ENCODE measurements around the gene ZNF213.
"Not testable (repeated sequence)": the region's sequence is repeated elsewhere in the genome, so short reads cannot be mapped to it uniquely, and the experiment has no call there.

Gene ZNF213

DNA sequence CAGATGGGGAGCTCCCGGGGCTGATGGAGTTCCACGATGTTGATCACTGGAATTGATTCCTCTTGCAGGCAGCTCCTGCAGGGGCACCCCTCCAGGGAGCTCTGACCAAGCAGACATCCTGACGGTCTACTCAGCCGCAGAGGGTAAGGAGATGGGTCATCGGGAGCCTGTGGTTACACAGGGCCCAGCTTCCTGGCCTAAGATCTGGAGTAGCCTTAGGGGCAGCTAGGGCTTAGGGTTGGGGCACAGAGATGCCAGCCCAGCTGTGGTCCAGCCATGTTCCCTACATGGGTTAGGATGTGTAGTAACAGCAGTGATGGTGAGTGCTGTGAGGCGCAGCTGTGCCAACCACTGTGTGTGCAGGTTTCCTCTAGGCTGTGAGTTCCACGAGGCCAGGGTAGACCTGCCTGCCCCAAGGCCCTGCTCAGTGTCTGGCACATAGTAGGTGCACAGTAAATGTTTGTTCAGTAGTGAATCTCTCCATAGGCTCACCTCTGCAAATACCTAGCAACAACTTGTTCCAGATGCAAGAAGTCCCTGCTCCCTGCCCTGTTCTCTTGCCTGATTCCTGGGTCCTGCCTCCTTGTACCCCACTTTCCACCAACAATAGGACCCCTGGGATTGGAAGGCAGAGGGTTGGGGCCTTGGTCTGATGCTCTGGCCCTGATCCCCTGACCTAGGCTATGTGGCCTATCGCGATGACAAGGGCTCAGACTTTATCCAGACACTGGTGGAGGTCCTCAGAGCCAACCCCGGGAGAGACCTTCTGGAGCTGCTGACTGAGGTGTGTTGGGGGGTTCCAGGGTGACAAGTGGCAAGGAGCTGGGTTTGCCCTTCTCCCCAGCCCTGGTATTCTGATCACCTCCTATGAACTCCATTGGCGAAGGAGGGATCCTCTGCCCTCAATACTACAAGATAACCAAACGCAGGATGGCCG lies 13.7 kb downstream of the ZNF213 start:
- DNase-seq (ENCODE audit: low read depth in 2 of 2) = no peak

DNA sequence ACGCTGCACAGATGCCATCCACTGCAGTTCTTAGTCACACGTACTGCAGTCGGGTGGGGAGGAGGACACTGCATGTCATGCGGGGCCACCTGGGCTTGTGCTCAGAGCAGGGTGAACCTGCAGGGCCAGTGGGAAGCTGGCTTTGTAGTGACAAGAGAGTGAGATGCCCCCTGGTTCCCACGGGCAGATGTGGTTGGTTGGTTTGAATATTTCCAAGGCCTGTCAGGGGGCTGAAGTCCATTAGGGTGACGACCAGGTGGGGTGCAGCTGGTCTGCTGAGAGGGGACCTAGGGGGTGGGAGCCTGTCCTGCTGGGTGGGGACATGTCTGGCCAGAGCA lies 14.3 kb downstream of the ZNF213 start:
- DNase-seq (ENCODE audit: low read depth in 2 of 2) = no peak

DNA sequence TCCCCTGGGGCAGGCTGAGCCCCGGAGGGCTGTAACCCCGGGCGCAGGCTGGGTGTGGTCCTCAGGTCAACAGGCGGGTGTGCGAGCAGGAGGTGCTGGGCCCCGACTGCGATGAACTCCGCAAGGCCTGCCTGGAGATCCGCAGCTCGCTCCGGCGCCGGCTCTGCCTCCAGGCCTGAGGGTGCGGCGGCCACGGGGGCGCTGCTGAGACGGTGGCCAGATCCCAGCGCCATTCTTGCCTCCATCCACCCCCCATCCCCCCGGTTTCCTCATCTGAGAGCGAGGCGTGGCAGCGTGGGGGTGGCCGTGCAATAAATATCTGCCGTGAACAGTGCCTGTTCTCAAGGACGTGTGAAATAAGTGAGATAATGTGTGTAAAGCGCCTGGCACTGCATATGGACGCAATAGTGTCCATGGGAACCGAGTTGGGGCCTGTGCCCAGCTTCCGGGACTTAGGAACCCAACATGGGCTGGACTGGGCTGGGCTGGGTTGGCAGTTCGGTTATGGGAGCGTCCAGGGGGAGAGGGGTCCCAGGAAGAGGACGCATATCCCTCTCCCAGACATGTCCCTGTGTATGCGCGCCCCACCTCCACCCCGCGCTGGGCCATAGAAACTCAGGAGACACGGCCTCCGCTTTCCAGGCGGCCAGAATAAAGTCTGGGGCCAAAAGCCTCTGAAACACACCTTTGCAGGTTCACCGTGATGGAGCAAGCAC lies 15.0 kb downstream of the ZNF213 start:
- no peak for DNase-seq (ENCODE audit: low read depth in 2 of 2)

DNA sequence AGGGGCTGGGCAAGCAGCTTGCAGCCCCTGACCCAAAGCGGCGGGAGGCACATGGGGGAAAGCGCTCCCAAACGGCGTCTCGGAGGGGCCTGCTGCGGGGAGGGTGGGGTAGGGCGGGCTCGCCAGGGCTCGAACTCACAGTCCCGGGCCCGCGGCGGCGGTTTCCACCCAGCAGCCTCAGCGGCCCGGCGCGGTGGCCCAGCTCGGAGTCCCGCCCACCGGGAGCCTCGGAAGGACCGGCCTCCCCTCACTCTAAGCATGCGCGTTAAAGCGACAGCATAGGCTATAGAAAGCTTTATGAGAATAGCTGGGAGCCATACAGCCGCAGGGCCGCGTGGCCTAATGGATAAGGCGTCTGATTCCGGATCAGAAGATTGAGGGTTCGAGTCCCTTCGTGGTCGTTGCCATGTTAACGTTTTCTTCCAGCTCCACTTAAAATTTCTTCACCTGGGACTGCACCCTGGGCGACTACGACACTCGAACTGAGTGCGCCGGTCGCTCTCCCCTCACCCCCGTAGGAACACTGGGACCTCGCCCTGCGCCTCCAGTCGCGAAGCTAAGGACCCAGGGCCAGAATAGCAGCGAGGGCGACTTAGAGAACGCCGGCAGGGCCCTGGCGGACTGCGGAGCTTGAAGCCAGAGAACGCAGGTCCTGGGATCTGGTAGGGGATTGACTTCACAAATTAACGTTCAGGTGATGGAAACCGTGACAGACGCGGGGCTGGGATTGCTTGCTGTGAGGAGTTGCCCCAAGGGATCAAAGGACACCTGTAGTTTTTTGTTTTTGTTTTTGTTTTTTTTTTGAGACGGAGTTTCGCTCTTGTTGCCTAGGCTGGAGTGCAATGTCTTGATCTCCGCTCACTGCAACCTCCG lies 15.8 kb downstream of the ZNF213 start:
- peak; percentile 99 to 100 for DNase-seq (ENCODE audit: low read depth in 2 of 2)

DNA sequence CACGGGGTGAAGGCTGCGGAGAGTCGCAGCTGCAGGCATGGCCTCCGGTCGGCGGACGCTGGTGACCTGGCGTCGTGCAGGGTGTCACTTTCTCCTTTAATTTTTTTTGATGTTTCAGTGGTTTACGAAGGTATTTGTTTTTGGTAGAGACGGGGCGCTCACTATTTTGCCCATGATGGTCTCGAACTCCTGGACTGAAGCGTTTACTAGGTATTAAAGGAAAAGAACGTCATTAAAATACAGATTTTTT lies 17.1 kb downstream of the ZNF213 start:
- DNase-seq (ENCODE audit: low read depth in 2 of 2) = no peak

DNA sequence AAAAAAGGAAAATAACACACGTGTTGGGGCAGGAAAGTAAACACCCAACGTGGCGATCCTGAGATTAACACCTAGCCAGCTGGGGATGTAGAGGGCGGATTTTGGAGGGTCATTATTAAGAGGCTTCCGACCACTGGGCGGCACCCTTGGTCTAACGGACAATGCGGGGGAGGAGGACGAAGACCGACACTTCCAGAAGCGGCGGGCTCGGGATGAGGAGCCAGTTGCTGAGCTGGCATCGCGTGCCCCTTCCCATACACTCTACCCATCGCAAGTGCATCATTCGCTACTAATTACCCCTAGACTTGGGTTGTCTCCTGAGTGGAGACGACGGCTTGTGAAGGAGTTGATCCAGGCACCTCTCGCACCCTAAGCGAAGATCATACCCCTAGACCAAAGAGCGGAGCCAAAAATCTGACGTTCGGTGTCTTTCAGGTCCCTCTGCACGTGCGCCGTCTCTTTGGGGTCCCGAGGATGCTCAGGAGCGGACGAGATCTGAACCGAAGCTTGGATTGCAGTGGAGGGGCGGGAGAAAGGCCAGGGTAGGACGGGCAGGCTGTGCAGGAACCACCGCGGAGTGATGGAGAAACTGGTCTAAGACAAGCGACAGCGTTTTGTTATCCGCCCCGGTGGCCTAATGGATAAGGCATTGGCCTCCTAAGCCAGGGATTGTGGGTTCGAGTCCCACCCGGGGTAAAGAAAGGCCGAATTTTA lies 17.6 kb downstream of the ZNF213 start:
- DNase-seq (ENCODE audit: low read depth in 2 of 2) = peak; percentile 89 to 94

DNA sequence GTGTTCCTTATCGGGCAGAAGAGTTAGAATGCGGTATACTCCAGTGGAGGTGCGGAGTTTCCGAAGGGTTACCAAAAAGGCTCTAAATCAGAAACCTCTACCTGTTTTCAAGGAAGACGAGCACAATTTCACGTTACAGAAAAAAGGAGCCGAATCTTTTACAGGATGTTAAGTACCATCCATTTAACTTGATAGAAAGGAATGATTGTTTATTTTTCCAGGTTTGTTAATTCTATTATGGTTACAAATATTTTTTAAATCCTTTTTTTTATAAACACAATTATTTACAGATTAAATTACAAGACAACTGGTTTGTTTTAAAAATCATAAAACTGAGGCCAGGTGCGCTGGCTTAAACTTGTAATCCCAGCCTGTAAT lies 18.2 kb downstream of the ZNF213 start:
- DNase-seq (ENCODE audit: low read depth in 2 of 2) = no peak

DNA sequence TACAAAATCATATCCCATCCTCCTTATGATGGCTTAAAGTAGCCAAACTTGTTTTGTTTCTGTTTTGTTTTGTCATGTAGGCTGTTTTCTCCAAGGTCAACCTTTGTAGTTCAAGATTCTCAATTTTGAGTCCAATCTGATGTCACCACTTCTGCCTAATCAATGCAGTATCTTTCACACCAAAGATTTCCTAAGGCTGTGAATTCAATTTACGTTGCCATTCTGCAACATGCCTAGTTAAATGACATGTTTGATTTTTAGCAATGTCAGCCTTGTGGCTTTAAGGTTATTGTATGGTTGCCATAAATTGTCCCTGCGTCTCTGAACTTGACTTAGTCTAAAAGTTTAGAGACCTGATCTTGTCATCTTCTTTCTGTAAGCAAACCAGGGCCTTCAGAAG lies 20.4 kb downstream of the ZNF213 start:
- no peak for DNase-seq (ENCODE audit: low read depth in 2 of 2)

DNA sequence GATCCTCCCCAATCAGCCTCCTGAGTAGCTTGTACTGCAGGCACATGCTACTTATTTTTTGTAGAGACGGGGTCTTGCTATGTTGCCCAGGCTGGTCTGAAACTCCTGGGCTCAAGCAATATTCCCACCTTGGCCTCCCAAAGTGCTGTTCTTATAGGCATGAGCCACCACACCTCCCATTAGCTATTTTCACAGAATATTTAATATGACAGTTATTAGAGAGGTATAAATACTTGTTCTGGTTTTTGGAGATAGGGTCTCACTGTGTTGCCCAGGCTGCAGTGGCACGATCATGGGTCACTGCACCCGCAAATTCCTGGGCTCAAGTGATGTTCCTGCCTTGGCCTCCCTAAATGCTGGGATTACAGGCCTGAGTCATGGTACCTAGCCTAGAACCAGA lies 21.1 kb downstream of the ZNF213 start:
- DNase-seq (ENCODE audit: low read depth in 2 of 2) = no peak

DNA sequence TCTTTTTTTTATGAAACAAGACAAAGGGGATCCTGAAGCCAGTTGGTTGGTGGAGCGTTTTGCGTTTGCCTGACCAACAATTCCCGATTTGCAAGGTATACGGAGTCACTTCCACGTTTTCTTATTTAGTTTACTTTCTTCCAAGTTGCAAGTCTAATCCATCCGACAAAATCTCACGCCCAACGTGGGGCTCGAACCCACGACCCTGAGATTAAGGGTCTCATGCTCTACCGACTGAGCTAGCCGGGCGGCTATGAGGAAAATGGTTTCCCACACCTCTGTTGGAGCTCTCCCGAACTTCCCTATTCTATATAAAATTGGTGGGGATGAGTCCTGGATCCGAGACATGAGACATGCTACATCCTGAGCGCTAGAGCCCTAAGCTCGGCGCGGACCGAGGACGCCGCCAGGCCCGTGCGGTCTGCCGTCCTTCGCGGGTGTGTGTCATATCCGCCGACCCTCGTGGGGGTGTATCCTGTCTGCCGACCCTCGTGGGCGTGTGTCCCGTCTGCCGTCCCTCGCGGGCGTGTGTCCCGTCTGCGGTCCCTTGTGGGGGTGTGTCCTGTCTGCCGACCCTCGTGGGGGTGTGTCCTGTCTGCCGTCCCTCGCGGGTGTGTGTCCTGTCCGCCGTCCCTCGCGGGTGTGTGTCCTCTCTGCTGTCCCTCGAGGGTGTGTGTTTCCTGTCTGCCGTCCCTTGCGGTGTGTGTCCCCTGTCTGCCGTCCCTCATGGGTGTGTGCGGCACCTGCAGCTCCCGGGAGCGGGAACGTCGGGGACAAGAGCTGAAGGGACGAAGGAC lies 22.6 kb downstream of the ZNF213 start:
- DNase-seq (ENCODE audit: low read depth in 2 of 2) = peak in 1 of 2 experiments; percentile 69

DNA sequence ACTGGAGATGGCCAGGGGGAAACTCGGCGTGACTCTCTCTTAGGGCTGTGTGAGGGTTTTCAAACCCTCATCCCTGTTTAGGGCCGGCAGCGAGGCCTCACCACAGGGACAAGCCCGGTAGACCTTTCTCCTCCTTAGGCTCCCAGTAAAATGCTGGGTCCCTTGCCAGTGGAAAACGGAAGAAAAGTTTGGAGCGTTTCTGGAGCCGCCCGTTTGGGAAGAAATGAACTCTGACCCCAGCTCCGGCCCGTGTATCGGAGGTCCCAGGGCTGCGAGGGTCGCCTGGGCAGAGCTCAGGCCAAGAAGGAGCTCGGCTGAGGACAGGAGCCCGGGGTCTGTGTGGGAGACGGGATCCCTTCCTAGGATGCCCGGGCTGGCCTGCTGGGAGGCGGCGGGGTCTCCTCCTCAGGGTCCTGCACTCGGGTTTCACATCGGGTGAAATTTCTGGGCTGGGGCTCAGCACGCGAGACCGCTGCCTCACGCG lies 23.2 kb downstream of the ZNF213 start:
- no peak for DNase-seq (ENCODE audit: low read depth in 2 of 2)

DNA sequence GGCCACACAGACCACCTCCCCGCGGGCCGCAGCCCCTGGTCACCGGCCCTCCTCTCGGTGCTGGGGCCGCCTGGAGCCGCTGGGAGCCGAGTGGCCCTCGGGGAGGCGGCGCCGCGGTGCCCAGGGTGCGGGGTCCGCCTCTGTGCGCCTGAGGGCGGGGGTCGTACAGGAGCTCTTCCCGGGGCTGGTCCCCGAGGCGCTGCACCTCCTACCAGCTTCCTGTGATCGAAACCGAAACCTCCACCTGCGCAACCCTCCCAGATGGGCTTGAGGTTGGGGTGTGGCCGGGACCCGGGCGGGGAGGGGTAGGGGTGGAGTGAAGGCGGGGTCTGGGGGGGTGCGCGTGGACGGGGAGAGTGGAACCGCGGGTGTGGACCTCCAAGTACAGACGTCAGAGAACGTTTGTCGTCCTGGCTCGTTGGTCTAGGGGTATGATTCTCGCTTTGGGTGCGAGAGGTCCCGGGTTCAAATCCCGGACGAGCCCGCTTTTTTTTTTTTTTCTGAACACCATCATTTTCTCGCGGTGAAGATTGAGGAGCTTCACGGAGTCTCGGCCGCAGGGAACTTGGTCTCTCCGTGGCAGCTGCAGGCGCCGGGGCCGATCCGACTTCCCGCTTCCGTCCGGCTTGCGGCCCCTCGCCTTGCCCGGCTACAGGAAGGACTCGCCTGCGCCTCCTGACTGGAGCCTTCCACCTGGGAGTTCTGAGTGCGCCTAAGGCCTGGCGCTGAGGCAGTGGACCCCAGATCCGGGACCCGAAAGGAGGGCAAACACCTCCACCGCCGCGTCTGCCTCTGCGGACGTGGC lies 23.9 kb downstream of the ZNF213 start:
- peak; percentile 72 to 78 for DNase-seq (ENCODE audit: low read depth in 2 of 2)

DNA sequence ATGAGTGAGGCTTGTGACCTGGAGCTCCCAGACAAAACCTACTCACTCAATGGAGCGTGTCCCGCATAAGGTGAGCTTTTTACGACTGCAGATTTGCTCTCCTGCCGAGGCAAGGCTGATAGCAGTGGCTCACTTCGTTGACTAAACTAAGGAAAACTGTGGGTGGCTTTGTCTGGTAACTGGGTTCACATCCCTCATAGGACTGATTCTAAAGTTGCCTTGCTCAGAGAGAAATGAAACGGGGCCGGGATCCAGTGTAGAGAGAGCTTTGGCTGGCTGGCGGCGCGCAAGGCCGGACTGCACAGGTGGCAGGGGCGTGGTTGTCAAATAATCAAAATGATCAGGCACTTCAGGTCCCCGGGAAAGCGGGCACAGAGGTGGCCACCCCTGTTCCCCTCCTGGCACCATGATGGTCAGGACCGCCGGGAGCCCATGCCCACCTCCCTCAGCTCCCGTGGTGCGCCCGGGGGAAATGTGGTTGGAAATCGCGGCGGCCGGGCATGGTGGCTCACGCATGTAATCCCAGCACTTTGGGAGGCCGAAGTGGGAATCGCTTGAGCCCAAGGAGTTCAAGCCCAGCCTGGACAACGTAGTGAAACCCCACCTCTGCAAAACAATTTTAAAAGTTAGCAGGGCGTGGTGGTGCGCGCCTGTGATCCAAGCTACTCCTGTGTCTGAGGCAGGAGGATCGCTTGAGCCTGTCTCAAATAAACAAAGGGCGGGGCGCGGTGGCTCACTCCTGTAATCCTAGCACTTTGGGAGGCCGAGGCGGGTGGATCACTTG lies 26.6 kb downstream of the ZNF213 start:
- no peak for DNase-seq (ENCODE audit: low read depth in 2 of 2)

DNA sequence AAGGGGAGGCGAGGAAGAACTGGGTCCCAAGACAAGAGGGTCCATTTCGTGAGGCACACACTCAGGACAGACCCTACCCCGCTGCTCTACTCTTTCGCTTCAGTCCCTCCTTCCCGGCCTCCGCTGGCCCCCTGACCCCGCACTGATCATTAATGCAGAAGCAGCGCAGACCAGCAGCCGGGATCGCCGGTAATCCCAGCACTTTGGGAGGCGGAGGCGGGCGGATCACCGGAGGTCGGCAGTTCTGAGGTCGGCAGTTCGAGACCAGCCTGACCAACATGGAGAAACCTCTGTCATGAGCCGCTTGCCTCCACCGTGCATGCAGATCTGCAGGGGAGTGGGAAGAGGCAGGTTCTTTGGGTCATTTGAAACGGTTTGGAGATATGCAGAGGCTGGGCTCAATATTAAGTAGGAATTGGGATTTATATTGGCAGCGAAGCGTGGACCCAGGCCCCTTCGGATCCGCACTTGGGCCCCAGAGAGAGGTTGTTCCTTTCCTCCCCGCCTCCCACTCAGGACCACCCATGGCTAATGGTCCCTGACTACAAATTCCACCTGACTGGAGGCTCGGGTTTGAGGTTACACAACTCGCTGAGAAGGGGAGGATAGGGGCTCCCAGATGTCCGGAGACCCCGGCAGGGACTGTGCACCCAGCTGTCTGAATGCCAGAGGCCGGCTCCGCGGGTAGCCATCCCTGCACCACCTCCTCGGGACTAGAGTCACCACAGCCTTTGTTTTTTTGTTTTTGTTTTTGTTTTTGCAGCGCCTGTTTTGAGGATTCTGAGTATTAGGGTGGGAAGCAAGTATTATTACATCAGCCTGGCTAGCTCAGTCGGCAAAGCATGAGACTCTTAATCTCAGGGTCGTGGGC lies 29.5 kb downstream of the ZNF213 start:
- DNase-seq (ENCODE audit: low read depth in 2 of 2) = no peak

DNA sequence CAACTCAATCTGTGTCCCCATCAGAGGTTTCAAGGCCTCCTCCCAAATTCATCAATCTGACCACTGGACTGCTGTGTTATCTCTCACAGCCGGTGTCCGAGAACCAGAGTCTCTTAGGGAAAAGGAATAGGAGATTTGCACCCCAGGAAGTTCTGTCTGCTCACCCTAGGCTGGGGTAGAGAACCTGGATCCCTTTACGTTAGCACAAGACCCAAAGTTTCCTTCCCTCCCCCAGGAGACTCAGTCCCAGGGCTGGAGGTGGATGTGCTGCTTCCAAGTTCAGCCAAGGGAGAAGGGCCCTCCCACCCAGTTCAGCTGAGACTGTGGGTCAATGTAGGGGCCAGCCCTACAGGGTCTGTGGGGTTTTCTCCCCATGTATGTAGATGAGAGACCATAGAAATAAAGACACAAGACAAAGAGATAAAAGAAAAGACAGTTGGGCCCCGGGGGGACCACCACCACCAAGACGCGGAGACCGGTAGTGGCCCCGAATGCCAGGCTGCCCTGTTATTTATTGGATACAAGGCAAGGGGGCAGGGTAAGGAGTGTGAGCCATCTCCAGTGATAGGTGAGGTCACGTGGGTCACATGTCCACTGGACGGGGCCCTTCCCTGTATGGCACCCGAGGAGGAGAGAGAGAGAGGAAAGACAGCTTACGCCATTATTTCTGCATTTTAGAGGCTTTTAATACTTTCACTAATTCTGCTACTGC lies 30.4 kb downstream of the ZNF213 start:
- no peak for DNase-seq (ENCODE audit: low read depth in 2 of 2)

DNA sequence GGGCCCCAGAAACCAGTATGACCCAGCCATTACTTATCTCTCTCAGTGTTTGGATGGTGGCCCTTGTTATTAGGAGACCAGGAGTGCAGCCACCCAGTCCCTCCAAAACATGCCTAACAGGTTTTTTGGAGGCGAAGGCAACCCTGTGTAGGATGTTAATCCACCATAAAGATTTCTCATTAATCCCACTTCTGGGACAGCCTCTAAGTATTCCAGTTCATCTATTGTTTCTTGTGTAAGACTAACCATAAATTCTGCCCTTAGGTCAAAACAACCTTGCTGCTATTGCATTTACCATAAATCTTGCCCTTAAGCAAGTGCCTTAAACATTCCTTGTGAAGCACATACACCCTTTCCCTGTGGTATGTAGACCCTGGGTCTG lies 31.7 kb downstream of the ZNF213 start:
- no peak for DNase-seq (ENCODE audit: low read depth in 2 of 2)

DNA sequence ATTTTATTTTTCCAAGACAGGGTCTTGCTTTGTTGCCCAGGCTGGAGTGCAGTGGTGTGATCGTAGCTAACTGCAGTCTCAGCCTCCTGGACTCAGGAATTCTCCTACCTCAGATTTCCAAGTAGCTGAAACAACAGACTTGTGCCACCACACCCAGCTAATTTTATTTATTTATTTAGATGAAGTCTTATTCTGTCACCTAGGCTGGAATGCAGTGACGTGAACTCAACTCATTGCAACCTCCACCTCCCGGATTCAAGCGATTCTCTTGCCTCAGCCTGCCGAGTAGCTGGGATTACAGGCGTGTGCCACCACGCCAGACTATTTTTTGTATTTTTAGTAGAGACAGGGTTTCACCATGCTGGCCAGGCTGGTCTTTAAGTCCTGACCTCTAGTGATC lies 33.9 kb downstream of the ZNF213 start:
- not testable (repeated sequence) for DNase-seq (ENCODE audit: low read depth in 2 of 2)
